HG03439 (cell line): ENCODE data around the gene TRAPPC14.

ENCODE experiments used
- ATAC-seq: cut with Tn5 transposase; IDR thresholded peaks from one replicate; pipeline ENCODE4 v1.9.1; 2021; ENCODE audit warnings: mild to moderate bottlenecking, moderate library complexity; ENCODE audit not compliant: unreplicated experiment

TRAPPC14 gene

DNA sequence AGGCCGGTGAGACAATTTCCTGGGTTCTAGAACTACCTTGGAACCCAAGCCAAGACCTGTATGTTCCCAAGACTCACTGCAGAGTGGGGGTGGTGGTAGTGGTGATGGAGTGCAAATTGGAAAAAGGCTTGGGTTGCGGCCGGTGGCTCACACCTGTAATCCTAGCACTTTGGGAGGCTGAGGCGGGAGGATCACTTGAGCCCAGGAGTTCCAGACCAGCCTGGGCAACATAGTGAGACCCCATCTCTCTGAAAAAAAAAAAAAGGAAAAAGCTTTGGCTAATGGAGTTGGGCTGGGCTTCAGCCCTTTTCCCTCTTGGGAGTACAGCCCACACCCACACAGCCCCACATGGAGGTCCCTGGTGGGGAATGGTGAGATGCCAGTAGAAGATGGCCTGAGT lies 53.0 kb downstream of the TRAPPC14 start:
- no peak for ATAC-seq
